Measurements from ENCODE around the gene ETDC. TPM values are rescaled to one million over a fixed set of nuclear protein-coding genes. Genes with fewer than 3 reads are reported as not detected.

ETDC gene
- total RNA-seq, 4 donors from 2014 or later = not detected

DNA sequence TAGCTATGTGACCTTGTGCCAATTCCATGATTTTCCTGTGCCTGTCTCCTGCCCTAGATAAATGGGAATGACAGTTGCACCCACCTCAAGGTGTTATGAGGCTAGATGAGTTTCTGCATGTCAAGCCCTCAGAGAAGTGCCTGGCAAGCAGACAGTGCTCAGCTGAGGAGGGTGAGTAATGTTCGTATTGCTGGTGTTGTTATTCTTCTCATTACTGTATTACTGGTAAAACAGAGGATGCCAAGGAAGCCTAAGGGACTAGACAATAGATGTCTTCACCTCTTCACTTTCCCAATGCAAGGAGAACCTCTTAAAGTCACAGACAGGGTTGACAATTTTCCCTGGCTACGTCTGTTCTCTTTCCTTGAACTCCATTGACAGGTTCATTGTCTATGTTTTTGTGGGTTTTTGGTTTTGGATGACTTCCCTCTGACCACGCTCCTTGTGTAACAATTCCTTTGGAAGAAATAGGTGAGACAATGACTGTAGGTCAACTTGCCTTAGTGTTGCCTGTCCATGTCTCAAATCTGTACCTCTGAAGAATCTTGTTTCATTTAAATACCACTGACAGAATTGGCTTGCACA, 19.2 kb downstream of the ETDC start:
- TF ChIP-seq, protein P1, sequence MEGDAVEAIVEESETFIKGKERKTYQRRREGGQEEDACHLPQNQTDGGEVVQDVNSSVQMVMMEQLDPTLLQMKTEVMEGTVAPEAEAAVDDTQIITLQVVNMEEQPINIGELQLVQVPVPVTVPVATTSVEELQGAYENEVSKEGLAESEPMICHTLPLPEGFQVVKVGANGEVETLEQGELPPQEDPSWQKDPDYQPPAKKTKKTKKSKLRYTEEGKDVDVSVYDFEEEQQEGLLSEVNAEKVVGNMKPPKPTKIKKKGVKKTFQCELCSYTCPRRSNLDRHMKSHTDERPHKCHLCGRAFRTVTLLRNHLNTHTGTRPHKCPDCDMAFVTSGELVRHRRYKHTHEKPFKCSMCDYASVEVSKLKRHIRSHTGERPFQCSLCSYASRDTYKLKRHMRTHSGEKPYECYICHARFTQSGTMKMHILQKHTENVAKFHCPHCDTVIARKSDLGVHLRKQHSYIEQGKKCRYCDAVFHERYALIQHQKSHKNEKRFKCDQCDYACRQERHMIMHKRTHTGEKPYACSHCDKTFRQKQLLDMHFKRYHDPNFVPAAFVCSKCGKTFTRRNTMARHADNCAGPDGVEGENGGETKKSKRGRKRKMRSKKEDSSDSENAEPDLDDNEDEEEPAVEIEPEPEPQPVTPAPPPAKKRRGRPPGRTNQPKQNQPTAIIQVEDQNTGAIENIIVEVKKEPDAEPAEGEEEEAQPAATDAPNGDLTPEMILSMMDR (IDR thresholded peaks at IDR 0.05; ENCODE audit: low read depth) = no peak

DNA sequence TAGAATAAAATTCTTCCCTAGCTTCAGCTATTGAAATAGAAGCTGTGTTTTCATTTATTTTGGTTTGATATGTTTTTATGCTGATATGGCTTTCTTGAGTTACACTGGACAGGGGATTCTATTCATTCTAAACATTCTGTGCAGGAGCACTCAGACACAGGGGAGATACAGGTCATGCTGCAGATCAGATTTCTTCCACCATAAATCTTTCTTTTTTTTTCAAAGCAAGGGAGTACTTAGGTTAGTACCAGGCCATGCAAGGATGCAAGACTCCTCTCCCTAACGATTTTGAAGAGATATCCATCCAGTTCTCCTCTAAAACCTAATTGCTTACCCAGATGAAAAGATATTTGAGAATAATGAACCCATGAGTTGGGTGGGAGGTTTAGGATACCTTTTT, 21.4 kb downstream of the ETDC start:
- TF ChIP-seq, protein P1 (IDR thresholded peaks at IDR 0.05; ENCODE audit: low read depth) = no peak

DNA sequence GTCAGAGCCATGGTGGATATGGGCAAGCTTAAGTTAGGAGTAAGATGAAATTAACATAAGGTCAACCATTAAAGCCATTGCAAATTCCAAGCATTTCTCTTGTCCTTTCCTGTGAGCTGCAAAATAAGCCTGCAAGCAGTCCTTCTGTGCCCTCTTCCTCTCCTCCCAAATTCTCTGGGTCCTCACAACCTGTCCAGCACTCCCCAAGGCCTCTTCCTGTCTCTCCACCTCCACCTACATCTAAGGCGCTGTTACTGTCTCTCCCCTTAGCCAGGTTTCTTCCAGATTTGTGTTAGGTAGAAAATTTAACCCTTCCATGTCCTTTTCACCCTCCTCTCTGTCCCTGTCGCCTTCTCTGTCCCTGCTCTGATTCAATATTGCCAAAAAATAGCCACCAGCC, 22.2 kb downstream of the ETDC start:
- TF ChIP-seq, protein P1 (IDR thresholded peaks at IDR 0.05; ENCODE audit: low read depth) = no peak

DNA sequence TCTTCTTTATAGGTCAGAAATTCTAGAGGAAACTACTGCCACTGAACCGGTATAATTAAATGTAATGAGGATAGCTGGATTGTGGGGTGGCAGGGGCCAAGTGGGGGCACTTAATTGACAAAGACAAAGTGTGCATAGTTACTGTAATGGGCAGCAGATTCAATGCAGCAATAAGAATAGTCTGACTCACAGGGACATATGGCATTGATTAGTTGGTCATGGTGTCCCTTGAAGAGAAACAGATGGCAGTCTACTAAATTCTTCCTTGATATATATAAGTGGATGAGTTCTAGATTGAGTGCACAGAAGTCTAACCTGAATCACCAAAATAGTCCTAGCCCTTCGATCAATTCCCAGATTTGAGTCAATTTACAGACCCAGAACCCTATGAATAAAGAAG, 31.6 kb downstream of the ETDC start:
- TF ChIP-seq, protein P1 (IDR thresholded peaks at IDR 0.05; ENCODE audit: low read depth) = no peak

DNA sequence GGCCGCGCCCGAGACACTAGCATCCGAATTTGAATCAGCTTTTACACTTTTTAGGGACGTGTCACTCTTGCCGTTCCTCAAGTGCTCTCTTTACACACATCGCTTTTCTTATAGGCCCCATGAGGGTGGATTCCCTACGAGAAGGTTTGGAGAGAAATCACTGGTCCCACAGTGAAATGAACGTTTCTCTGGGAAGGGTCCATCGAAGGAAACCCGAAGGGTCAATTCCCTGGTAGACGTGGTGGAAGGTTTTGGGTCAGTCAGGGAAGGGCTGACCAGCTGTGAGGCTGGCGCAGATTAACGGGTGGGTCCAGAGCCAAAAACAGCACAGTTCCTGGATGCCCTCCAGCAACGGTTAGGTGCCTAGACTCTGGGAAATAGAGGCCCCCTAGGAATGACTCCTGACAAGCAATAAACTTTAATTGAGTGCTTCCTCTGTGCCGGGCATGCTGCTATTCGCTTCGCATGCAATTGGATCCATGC, 35.9 kb downstream of the ETDC start:
- TF ChIP-seq, protein P1 (IDR thresholded peaks at IDR 0.05; ENCODE audit: low read depth) = no peak

DNA sequence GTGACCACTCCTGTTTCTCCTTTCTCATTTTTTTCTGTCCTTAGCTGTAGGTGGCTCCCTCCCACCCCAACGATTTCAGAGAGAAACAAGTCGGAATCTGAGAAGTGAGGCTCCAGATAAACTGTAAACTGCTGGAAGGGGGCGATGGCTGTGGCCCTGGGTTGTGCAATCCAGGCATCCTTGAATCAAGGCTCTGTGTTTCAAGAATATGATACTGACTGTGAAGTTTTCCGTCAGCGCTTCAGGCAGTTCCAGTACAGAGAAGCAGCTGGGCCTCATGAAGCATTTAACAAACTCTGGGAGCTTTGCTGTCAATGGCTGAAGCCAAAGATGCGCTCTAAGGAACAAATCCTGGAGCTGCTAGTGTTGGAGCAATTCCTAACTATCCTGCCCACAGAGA, 37.7 kb downstream of the ETDC start:
- TF ChIP-seq, protein P1 (IDR thresholded peaks at IDR 0.05; ENCODE audit: low read depth) = no peak

DNA sequence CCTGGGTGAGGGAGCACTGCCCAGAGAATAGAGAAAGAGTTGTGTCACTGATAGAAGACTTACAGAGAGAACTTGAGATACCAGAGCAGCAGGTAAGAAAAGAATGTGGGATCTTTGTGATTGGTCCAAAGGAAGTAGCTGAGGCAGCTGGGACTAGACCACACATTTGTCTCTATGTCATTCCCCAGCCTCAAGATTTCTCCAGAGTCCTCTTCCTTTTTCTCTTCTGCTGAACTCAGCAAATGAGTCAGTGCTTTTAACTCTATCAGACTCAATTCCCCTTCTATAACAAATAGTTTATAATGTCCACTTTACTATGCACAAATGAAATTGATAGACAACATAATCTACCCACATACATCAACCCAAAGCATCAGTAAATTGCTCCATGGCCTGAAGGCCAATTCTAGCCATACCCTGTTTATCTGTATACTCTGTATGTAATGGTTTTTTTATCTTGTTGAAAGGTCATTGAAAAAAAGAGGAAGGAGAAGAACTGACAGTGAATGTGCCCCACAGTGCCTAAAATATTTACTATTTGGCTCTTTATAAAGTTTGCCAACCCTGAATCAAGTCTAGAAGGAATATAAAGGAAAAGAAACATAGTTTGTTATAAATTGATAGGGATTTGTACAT, 38.2 kb downstream of the ETDC start:
- TF ChIP-seq, protein P1 (IDR thresholded peaks at IDR 0.05; ENCODE audit: low read depth) = no peak
